GM19025 (cell line): ENCODE results near the gene WDR45.
"Not testable (repeated sequence)": the region's sequence is repeated elsewhere in the genome, so short reads cannot be mapped to it uniquely, and the experiment has no call there.

Experiments used
- ATAC-seq: cut with Tn5 transposase; IDR thresholded peaks from one replicate; pipeline ENCODE4 v1.9.1; 2021; ENCODE audit warnings: mild to moderate bottlenecking, low read depth, moderate library complexity; ENCODE audit not compliant: unreplicated experiment

Gene WDR45

DNA sequence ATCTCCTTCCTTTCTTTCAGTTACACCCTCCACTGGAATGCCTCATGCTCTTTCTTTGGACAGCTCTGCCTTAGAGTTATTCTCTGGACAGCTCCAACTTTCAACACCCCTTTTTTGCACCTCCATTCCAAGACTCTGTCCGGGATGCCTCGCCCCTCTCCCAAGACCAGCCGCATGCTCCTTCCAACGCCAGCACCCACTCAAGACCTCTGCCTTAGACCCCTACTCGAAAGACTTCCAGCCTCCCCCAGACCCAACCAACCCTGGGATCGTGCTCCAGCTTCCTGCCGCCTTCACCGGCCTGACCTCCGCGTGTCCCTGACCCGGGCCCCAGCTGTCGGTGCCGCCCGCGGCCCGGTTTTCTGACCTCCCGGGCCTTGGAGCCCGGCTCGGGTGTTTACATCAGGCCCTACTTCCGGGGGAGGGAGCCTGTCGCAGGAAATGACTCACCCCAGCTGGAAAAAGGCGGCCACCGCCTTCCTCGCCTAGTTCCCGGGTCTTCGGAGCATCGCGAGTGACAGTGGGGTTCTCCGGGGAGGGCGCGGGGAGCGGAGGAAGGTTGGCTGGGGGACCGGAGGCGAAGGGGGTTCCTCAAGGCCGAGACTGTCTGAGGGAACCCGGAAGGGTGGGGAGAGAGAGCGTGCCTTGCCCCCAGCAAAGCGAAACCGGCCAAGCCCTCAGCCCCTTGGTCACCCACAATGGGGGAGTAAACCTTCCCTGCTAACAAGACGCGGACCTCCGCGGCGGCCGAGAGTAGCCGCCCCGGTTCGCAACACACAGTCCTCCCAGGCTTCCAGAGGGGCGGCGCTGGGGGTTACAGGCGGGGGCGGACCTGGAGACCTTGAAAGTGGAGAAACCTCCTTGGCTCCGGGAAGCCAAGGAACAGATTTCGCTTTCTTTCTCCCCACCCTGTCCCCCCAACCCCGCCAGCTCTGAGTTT, at the start of gene WDR45:
Gene WDR45 (minus strand): TSS at position 399 of the 940 bp plus-strand sequence. CDS start 1,792 bp downstream, outside the sequence.
- peak; percentile 74 for ATAC-seq

DNA sequence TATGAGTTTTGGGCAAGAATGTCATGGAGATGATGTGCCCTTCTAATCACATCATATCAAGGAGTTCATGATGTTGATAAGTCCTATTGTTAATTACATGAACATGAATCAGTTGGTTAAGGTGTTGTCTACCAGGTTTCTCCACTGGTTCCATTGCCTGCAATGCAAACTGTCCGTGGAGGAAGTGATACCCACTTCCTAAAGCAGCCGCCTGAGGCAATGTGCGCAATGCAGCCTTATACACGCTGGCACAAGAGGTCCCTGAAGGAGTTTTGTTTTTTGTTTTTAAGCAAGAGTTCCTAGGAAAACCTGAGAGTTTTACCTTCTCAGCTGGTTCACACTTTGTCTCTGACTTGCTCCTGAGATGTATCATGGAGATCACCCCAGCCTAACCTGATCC, 49.7 kb upstream of the WDR45 start:
- no peak for ATAC-seq

DNA sequence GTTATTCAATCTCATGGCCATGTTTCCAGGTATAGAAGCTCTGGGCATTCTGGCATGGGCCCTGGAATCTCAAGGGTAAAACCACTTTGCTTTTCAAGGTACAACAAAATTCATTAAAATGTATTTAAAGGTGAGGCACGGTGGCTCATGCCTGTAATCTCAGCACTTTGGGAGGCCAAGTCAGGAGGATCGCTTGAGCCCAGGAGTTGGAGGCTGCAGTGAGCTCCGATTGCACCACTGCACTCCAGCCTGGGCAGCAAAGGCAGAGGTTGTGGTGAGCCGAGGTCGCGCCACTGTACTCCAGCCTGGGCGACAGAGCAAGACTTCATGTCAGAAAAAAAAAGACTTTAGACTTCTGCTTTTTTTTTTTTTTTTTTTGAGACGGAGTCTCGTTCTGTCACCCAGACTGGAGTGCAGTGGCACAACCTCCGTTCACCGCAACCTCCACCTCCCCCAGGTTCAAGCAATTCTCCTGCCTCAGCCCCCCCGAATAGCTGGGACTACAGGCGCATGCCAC, 48.1 kb upstream of the WDR45 start:
- ATAC-seq: not testable (repeated sequence)

DNA sequence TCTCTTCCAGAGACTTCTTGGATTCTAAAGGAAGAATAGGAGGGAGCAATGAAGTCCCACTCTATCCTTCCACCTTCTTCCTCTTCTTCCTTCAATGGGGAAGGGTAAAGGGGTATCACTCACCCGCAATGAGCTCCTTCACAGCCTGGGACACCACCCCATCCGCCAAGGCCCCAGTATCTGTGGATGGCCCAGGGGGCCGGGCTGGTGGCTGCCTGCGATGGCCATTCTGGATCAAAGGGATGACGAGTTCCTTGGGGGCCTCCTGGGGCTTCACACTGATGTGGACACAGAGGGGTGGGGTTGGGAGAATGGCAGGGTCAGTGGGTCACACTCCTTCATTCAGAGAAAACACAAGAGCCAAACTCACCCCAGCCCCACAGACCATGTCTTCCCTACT, 42.8 kb upstream of the WDR45 start:
- no peak for ATAC-seq

DNA sequence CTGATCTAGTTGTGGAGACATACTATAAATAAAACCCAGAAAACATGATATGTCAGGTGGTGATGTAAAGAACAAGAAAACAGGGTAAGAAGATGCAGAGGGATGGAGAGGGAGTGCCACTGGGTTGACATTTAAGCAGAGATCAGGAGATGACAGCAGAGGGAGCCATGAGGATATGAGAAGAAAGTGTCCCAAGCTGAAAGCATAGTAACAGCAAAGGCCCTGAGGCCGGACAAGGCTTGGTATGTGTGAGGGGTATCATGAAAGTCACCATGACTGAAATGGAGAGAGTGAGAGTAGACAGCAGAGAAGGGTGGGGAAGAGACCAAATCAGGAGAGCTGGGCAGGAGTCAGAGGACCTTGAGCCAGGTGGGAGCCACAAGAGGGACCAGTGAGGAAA, 40.4 kb upstream of the WDR45 start:
- no peak for ATAC-seq

DNA sequence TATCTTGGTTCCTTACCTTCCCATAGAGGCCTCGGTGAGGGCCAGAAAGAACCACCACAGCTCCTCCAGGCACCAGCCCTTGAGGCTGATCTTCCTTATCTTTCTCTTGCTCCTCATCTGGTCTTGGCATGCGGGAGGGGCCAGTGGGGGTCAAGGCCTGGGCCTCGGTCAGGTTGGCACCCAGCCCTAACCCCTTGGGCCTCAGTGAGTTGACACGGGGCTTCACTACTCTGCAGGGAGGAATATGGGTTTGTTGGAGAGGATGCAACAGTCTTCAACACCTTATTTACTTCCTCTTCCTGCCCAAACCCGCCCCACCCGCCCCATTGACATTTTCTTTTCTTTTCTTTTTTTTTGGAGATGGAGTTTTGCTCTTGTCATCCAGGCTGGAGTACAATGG, 37.9 kb upstream of the WDR45 start:
- no peak for ATAC-seq

DNA sequence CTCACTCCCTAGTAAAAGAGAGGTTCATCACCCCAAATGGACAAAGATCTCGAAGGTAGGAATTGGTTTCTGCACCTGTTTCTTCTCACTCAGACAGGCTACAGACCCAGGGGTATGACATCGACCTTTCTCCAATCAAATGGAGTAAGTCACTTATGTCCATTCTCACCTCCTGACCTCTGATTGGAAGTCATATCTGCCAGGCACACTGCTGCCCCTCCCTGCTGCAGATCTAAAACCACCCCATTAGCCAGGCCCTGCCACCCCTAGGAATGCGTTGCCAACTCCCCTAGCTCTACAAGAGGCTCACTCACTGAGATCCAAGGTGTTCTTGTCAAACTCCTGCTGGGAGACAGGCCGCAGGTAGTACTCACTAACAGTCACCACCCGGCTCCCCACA, 37.0 kb upstream of the WDR45 start:
- no peak for ATAC-seq

DNA sequence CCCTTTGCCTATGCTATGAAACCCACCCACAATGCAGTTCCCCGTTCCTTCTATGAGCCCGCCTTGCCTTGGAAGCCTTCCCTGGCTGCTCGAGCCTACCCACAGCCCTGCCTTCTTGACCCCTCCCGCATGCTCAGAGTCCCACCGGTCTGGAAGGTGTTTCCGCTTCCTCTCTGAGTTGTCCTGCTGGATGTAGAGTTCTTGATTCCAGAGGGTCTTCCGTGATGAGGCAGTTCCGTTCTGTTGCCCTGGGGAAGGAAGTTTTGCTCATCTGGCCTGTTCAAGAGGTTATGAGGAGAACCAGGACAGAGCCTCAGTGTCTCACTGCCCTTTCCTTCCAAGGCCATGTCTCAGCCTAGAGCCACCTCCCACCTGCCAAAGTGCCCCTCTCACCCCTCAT, 36.4 kb upstream of the WDR45 start:
- ATAC-seq: no peak

DNA sequence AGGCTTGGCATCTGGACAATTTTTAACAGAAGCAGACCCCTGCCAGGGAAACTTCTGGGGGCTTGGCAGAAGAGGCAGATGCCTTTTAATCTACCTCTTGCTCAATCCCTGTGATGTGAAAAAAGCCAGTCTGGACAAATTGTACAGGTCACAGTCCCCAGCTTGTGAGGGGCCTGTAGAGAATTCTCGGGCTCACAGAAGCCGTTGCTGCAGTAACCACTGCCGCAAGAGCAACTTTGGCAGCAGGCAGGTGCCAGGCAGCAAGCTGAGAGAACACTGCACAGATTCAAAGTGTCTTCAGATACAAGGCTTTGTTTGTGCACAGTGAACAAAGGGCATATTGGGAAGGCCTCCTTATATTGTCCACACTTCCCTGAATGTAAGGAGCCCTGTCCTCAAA, 32.1 kb upstream of the WDR45 start:
- ATAC-seq: no peak

DNA sequence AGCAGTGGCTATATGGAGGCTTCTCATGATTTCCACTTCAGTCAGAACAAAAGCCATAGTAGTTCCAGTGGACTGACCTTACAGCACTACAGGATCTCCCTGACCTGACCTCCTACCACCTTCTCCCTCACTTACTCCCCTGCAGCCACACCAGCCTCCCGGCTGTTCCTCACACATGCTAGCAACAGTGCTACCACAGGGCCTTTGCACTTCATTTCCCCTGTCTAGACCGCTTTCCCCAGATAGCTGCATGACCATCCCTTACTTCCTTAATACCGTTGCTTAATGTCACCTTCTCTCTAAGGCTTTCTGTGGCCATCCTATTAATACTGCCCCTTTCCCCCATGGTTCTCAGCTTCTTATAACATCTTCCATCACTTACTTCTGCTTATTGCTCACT, 30.7 kb upstream of the WDR45 start:
- ATAC-seq: no peak

DNA sequence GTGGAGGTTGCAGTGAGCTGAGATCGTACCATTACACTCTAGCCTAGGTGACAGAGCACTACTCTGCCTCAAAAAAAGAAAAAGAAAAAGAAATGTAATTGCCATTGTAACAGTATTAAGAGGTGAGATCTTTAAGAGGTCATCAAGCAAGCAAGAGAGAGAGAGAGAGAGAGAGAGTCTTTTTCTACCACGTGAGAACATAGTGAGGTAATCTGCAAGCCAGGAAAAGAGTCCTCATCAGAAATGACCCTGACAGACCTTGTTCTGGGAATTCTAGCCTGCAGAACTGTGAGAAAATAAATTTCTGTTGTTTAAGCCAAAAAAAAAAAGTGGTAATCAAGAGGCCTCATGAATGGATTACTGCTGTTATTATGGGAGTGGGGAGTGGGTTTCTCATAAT, 29.0 kb upstream of the WDR45 start:
- ATAC-seq: no peak

DNA sequence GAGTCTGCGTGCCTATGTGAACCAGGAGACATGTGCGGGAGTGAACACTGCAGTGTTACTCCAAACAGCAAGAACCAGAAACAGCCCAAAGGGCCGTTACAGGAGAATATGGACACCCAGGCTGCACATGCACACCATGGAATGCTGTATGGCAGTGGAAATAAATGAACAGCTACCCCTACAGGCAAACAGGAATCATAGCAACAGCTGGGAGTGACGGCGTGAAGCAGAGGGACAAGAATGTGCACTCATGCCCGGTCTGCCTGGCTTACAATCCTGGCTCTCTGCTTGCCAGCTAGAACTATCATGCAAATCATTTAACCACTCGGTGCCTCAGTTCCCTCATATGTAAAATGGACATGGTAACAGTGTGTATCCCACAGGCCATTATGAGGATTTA, 27.2 kb upstream of the WDR45 start:
- ATAC-seq: no peak

DNA sequence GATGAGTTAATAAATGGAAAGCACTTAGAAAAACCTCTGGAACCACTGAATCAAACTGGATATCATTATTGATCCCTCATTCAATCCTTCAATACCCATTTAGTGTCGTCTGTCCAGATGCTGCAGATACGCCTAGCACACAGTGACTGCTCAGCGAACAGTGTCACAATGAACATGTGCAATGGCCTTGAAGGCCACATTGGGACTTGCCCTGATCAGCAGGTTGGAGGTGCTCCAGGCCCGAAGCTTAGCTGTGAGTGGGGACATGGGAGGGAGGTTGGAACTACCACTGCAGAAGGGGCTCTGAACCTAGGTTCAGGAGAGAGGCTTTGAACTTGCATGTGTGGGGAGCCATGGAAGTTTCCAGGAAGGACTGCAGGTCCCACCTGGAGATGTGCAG, 26.6 kb upstream of the WDR45 start:
- ATAC-seq: no peak

DNA sequence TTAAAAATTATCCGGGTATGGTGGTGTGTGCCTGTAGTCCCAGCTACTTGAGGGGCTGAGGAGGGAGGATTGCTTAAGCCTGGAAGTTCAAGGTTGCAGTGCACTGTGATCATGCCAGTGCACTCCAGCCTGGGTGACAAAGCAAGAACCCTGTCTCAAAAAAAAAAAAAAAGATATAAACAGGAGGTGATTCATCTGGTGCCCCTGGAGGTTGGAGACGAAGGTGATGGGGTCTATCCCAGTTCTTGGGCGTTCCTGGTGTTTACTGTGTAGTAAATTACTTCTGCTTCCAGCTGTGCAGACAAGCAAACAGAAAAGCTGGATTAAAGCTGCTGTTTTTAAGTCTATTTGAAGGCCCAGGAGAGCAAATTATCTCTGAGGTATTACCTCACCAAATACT, 23.9 kb upstream of the WDR45 start:
- ATAC-seq: no peak

DNA sequence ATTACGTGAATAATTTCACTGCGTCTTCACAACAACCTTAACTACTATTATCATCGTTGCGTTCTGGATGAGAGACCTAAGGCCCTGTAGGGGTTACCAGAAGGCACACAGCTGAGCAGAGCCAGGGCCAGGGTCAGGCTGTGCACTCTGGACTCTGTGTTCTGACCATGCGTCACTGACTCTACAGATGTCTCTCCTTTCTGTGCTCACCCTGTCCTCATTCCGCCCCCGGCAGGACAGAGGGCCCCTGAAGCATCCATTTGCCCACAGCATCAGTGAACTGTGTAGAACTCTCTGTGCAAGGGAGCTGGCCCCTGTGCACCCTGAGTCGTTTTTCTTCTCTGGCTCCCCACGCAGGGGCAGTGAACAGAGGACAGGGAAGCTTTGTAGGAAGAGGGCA, 22.5 kb upstream of the WDR45 start:
- no peak for ATAC-seq

DNA sequence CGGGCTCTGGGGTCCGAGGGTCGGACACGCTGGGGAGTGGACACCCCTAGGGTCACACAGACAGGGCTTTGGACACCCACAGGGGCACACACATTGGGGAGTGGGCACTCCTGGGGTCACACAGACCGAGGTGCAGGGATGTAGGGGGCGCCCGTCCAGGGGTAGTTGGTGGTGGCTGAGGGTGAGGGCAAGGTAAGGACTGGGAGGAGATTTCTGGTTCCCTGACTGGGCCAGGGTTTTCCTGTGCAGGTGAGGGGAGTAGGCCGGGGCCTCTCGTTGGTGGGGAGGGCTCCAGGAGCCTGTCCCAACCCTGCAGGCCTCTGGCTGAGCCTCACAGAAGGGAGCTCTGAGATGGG, 21.9 kb upstream of the WDR45 start:
- ATAC-seq: no peak

DNA sequence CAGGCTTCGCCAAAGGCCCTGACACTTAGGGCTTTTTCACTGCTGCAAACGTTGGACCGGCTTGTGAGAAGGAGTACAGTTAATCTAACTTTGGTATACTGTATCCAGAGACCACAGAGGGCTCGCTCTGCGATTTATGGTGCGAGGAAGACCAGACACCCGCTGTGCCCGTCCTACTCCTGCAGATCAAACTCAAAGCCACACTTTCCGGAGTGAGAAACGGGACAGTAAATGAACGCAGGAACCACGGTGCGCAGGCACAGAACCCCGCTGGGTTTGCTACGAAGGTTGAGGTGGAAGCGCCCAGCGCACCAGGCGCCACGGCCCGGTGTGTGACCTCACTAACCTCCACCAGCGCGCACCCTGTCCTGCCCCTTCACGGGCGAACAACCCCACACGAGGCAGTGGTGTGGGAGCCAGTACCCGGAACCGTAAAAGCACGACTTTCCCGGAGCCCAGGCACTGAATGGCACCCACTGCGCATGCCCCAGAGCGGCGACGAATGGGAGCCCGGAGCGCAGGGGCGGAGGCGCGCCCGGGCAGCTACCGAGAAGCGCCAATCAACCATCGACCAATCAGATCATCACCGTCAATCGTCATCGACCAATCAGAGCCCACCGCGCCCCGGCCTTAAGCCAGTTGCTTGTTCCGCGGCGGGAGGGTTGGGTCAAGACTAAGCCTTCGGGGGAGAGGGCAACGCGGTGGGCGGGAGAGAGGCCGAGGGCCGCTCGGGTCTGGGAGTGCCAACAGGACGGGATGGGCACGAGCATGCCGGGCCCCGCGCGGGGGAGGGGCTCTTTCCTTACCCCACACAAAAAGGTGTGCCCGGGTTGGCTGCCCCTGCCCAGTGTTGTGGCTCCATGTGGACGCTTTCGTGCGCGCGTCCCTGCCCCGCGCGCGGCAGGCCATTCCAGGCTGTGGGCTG, 21.3 kb upstream of the WDR45 start:
- peak; percentile 93 for ATAC-seq

DNA sequence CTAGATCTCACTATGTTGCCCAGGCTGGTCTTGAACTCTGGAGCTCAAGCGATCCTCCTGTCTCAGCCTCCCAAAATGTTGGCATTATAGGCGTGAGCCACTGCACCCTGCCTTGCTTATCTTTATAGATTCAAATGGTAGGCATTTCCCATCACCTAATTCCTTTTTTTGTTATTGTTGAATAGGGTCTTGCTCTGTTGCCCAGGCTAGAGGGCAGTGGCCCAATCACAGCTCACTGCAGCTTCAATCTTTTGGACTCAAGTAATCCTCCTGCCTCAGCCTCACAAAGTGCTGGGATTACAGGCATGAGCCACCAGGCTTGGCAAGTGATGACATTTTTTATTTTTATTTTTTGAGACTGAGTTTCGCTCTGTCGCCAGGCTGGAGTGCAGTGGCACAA, 16.7 kb upstream of the WDR45 start:
- ATAC-seq: no peak

DNA sequence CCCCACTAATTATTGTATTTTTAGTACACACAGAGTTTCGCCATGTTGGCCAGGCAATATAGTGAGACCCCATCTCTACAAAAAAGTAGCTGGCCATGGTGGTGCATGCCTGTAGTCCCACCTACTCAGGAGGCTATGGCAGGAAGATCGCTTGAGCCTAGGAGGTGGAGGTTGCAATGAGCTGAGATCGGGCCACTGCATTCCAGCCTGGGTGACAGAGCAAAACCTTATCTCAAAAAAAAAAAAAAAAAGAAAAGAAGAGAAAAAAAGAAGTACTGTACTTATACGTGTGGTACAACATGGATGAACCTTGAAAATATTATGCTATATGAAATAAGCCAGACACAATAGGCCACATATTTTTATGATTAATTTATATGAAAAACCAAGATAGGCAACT, 9.9 kb upstream of the WDR45 start:
- no peak for ATAC-seq

DNA sequence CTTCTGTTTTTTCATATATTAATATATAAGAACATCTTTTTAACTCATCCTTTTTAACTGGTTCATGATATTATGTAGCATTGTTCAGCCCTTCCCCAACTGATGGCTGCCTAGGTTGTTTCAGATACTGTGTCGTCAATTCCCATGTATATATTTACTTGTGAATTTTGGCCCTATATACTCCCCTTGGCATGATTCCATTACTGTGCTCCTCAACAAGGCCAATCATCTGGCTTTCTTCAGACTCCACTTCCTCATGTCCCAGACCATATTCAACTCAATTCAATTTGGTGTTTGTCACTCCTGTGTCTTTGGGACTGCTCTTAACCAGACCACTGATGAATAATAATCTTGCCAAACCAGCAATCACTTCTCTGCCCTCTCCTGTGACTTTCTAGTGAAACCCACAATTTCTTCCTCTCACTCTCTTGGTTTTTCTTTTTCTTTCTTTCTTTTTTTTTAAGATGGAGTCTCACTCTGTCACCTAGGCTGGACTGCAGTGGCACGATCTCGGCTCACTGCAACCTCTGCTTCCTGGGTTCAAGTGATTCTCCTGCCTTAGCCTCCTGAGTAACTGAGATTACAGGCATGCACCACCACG, 2.7 kb upstream of the WDR45 start:
- no peak for ATAC-seq

DNA sequence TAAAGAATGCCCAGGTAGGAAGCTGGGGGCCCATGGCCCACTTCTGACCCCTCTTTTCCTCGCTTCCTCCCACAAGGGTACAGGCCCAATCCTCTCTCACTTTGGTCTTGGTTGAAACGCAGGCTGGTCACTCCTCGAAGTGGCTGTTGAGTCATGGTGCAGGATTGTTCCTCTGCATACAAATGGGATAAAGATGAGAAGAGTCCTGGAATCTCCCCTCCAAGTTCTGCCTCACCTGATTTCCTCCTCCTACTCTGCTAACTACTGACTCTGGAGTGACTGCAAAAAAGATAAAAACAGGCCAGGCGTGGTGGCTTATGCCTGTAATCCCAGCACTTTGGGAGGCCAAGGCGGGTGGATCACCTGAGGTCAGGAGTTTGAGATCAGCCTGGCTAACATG, 1.7 kb downstream of the WDR45 start:
- ATAC-seq: no peak
